Stimulated activated naive CD8-positive, alpha-beta T cell treated with anti-CD3 and anti-CD28 coated beads, Interleukin-15, amount 100 ng/mL, for 72 hours (primary cell): ENCODE results near the gene PRKD2.
"Not testable (repeated sequence)": the region's sequence is repeated elsewhere in the genome, so short reads cannot be mapped to it uniquely, and the experiment has no call there.

ENCODE experiments used
- ATAC-seq: fragments of 150-1000 bp; cut with Tn5 transposase; 2 replicates; pipeline ENCODE4 v1.10.0; 2021; ENCODE audit warnings: mild to moderate bottlenecking, moderate library complexity
- DNase-seq, 2 donors: peaks; one replicate each; pipeline ENCODE4 v3.0.0; 2021 to 2022
- H3K27ac Mint-ChIP-seq, 2 donors: one replicate each; pipeline ENCODE4 v1.8.0; 2022; ENCODE audit warnings: mild to moderate bottlenecking in 2 of 2, mixed read lengths in 2 of 2, moderate library complexity in 2 of 2
- H3K27me3 Mint-ChIP-seq: one replicate; pipeline ENCODE4 v1.8.0; 2022; ENCODE audit warnings: mixed read lengths
- H3K4me1 Mint-ChIP-seq: one replicate; pipeline ENCODE4 v1.8.0; 2022; ENCODE audit warnings: mild to moderate bottlenecking, mixed read lengths
- H3K4me3 Mint-ChIP-seq, 2 donors: one replicate each; pipeline ENCODE4 v1.8.0; 2022; ENCODE audit warnings: mild to moderate bottlenecking in 2 of 2, mixed read lengths in 2 of 2, moderate library complexity in 1 of 2
- H3K9me3 Mint-ChIP-seq, 2 donors: one replicate each; pipeline ENCODE4 v1.8.0; 2022; ENCODE audit warnings: mixed read lengths in 2 of 2

PRKD2 gene

DNA sequence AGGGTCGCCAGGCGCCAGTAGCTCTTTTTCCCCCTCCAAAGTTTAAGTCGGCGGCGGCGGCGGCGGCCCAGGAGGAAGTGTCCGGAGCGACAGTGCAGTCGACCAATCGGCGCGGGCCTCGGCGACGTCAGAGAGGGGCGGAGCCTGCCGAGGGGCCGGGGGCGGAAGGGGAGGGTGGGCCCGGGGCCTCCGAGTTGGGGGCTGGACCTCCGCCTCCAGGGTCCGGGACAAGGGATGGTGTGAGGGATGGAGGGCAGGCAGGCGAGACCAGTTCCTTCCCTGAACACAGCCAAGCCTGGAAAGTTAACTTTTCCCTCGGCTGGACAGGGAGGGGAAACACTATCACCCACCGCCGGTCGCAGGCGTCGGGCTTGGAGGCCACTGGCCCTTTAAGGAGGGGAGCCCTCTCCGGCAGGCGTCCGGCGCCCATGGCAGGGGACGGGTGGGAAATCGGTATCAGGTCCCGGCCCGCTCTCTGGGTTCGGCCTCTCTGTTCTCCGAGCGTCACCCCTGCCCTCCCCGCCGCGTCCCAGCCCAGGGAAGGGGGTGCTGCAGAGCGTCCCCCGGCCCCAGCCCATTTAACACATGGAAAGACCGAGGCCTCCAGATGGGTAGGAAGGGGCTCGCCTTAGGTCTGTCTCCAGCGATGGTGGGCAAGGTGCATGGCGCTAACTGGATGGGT, at the start of gene PRKD2:
Gene PRKD2, minus strand, starts transcription at position 81 of the 682 bp plus-strand sequence. CDS start 744 bp downstream, outside the sequence.
- peak; percentile 85 to 87 for DNase-seq
- H3K27ac Mint-ChIP-seq, result peak within 1 kb of the TSS; percentile 97 to 98
- H3K9me3 Mint-ChIP-seq, result no peaks in the 10 kb centered on the region
- peaks cover 78% of the 10 kb centered on the region for H3K4me1 Mint-ChIP-seq
- peak; percentile 69 for ATAC-seq
- H3K27me3 Mint-ChIP-seq, result no peaks in the 10 kb centered on the region
- H3K4me3 Mint-ChIP-seq, result peak within 1 kb of the TSS; percentile 95 to 98

DNA sequence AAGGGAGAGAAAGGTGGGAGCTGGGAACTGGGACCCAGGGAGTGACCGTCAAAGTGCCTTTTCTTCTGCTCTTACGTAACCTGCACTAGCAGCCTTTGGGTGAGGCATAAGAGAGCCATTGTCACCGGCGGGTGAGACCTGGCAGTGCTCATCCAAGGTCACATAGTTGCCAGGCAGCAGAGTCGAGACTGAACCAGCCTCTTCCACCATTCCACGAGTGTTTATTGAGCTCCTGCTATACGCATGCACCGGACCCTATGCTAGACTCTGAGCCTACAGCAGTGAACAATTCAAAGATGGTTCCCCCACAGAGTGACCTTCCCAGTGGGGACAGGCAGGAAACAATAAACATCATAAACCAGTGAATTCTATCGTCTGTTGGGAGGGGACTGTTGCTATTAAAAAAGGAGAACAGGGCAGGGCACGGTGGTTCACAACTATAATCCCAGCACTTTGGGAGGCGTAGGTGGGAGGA, 47.9 kb upstream of the PRKD2 start:
- no peaks in the 10 kb centered on the region for H3K9me3 Mint-ChIP-seq
- peak overlapping the region in 1 of 2 donors; percentile 8 for H3K27ac Mint-ChIP-seq
- no peak overlapping the region for H3K4me3 Mint-ChIP-seq
- no peak for ATAC-seq
- DNase-seq, result no peak
- peaks cover 7% of the 10 kb centered on the region for H3K4me1 Mint-ChIP-seq
- H3K27me3 Mint-ChIP-seq, result no peaks in the 10 kb centered on the region

DNA sequence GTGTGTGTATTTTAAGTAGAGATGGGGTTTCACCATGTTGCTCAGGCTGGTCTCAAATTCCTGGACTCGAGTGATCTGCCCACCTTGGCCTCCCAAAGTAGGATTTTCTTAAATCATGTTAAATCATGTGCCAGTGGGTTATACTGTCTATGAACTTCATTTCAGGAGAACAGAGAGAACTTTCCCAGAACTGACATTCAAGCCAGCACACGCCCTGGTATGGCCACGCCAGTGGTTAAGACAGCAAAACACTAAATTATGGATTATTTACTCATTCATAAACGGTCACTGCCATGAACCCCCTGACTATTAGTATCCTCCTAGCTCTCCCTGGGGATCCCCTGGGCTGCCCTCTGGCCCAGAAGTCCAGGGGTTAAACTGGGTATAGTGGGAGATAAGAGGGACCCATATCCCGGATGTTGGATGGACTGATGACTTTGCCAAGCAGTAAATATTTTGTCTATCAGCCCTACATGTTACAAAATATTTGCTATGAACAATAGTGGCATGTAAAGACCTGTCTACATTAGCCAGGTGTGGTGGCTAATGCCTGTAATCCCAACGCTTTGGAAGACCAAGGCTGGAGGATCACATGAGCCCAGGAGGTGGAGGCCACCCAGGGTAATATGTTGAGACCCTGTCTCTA, 45.5 kb upstream of the PRKD2 start:
- no peak overlapping the region for H3K4me3 Mint-ChIP-seq
- DNase-seq, result no peak
- H3K9me3 Mint-ChIP-seq, result no peaks in the 10 kb centered on the region
- H3K4me1 Mint-ChIP-seq, result peaks cover 12% of the 10 kb centered on the region
- ATAC-seq, result no peak
- no peak overlapping the region for H3K27ac Mint-ChIP-seq
- no peaks in the 10 kb centered on the region for H3K27me3 Mint-ChIP-seq

DNA sequence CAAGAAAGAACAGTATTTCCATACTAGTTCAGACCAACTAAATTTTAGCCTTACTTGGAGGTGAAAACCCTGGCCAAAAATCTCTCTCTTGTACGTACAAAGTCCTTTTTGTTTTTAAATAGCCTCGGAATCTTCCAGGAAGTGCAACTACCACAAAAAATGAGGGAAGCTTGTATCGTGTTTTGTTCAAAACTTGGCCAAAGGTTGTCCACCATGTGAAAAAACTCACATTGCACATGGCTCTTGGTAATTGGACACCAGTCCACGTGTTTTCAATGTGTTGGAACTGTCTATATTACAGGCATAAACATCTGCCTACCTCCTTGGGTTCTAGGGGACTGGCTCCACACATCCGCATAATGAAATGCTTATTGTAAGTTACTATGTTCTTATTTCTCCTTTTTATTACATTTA, 44.5 kb upstream of the PRKD2 start:
- Mint-ChIP-seq H3K4me1 (peaks cover 16% of the 10 kb centered on the region), H3K27ac (no peak overlapping the region), H3K9me3 (no peaks in the 10 kb centered on the region), H3K27me3 (no peaks in the 10 kb centered on the region), H3K4me3 (no peak overlapping the region)
- no peak for DNase-seq
- ATAC-seq, result no peak

DNA sequence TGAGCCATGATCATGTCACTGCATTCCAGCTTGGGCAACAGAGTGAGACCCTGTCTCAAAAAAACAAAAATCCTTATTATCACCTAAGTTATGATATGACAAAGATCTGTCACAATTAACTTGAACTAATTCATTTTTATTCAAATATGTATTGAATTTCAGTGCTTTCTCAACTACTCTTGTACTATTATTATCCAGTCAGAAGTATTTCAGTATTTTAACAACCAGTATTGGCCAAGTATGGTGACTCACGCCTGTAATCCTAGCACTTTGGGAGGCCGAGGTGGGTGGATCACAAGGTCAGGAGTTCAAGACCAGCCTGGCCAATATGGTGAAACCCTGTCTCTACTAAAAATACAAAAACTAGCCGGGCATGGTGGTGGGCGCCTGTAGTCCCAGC, 44.0 kb upstream of the PRKD2 start:
- not testable (repeated sequence) for H3K9me3 Mint-ChIP-seq, ATAC-seq, H3K27me3 Mint-ChIP-seq, H3K4me3 Mint-ChIP-seq, H3K27ac Mint-ChIP-seq, DNase-seq
- peaks cover 16% of the 10 kb centered on the region for H3K4me1 Mint-ChIP-seq

DNA sequence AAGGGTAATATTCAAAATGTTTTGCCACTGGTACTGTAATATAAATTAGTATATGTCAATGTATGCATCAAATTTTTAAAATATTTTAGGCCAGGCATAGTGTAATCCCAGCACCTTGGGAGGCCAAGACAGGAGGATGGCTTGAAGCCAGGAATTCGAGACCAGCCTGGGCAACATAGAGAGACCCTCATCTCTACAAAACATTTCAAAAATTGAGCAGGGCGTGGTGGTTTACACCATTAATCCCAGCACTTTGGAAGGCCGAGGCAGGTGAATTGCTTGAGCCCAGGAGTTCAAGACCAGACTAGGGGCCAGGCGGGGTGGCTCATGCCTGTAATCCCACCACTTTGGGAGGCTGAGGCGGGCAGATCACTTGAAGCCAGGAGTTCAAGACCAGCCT, 43.4 kb upstream of the PRKD2 start:
- Mint-ChIP-seq H3K4me3 (no peak overlapping the region), H3K27me3 (no peaks in the 10 kb centered on the region), H3K27ac (no peak overlapping the region), H3K9me3 (no peaks in the 10 kb centered on the region), H3K4me1 (peaks cover 16% of the 10 kb centered on the region)
- ATAC-seq (no peak), DNase-seq (no peak)

DNA sequence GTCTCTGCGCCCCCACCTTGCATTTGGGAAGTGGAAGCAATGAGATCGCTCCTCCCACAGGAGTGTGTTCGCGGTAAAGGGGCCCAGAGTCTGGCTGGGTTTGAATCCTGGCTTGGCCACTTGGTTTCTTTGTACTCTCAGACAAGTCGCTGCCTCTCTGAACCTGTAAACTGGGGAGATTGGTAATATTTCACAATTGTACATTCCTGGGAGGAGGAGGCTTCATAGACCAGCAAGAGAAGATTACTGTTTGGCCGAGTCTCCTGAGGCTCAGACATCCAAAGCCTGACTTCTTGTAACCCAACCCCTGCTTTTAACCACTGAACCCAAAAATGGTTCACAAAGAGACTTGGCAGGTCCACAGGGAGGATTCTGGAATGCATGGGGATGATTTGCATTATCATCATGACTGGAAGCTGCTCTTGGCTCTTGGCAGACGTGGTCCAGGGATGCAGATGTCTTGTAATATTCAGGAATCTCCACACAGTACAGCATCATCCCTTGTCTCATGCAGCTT, 43.0 kb upstream of the PRKD2 start:
- ATAC-seq, result no peak
- peaks cover 16% of the 10 kb centered on the region for H3K4me1 Mint-ChIP-seq
- no peak overlapping the region for H3K4me3 Mint-ChIP-seq
- no peak overlapping the region for H3K27ac Mint-ChIP-seq
- DNase-seq, result no peak
- H3K27me3 Mint-ChIP-seq, result no peaks in the 10 kb centered on the region
- H3K9me3 Mint-ChIP-seq, result no peaks in the 10 kb centered on the region

DNA sequence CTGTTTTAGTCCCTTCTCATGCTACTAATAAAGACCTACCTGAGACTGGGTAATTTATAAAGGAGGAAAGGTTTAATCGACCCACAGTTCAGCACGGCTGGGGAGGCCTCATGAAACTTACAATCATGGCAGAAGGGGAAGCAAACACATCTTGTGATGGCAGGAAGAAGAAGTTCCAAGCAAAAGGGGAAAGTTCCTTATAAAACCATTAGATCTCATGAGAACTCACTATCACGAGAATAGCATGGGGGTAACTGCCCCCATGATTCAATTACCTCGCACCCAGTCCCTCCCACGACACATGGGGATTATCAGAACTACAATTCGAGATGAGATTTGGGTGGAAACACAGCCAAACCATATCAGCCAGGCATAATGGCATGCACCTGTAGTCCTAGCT, 42.3 kb upstream of the PRKD2 start:
- Mint-ChIP-seq H3K4me1 (peaks cover 16% of the 10 kb centered on the region), H3K4me3 (no peak overlapping the region), H3K27me3 (no peaks in the 10 kb centered on the region), H3K9me3 (no peaks in the 10 kb centered on the region), H3K27ac (peak overlapping the region in 1 of 2 donors; percentile 34)
- DNase-seq, result no peak
- no peak for ATAC-seq

DNA sequence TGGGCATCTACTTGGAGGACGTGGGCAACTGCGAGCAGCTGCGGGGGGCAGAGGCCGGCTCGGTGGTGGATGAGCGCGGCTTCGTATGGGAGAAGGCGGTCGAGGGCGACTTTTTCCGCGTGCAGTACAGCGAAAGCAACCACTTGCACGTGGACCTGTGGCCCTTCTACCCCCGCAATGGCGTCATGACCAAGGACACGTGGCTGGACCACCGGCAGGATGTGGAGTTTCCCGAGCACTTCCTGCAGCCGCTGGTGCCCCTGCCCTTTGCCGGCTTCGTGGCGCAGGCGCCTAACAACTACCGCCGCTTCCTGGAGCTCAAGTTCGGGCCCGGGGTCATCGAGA, 39.6 kb upstream of the PRKD2 start:
- Mint-ChIP-seq H3K27me3 (no peaks in the 10 kb centered on the region), H3K4me3 (no peak overlapping the region), H3K9me3 (no peaks in the 10 kb centered on the region), H3K4me1 (peaks cover 25% of the 10 kb centered on the region), H3K27ac (peak overlapping the region in 1 of 2 donors; percentile 12)
- no peak for ATAC-seq
- DNase-seq, result no peak

DNA sequence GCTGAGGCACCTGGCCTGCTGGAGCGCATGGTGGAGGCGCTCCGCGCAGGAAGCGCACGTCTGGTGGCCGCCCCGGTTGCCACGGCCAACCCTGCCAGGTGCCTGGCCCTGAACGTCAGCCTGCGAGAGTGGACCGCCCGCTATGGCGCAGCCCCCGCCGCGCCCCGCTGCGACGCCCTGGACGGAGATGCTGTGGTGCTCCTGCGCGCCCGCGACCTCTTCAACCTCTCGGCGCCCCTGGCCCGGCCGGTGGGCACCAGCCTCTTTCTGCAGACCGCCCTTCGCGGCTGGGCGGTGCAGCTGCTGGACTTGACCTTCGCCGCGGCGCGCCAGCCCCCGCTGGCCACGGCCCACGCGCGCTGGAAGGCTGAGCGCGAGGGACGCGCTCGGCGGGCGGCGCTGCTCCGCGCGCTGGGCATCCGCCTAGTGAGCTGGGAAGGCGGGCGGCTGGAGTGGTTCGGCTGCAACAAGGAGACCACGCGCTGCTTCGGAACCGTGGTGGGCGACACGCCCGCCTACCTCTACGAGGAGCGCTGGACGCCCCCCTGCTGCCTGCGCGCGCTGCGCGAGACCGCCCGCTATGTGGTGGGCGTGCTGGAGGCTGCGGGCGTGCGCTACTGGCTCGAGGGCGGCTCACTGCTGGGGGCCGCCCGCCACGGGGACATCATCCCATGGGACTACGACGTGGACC, 39.1 kb upstream of the PRKD2 start:
- no peak for DNase-seq
- H3K27ac Mint-ChIP-seq, result no peak overlapping the region
- no peak overlapping the region for H3K4me3 Mint-ChIP-seq
- peaks cover 25% of the 10 kb centered on the region for H3K4me1 Mint-ChIP-seq
- peak; percentile 26 for ATAC-seq
- H3K9me3 Mint-ChIP-seq, result no peaks in the 10 kb centered on the region
- no peaks in the 10 kb centered on the region for H3K27me3 Mint-ChIP-seq

DNA sequence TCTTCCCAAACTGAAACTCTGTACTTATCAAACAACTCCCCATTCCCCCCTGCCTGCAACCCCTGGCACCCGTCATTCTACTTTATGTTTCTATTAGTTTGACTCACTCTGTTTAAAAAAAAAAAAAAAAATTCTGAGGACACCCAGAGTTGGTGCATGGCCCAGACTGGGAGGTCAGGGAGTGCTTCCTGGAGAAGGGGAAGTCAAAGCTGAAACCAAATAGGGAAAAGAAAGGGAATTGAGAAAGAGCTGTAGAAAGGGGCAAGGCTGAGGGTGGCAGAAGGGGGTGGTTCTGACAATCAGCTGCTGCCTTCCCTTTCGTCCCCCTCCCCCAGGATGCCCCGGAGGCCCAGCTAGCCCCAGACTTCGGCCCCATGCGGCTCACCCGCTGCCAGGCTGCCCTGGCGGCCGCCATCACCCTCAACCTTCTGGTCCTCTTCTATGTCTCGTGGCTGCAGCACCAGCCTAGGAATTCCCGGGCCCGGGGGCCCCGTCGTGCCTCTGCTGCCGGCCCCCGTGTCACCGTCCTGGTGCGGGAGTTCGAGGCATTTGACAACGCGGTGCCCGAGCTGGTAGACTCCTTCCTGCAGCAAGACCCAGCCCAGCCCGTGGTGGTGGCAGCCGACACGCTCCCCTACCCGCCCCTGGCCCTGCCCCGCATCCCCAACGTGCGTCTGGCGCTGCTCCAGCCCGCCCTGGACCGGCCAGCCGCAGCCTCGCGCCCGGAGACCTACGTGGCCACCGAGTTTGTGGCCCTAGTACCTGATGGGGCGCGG, 38.4 kb upstream of the PRKD2 start:
- Mint-ChIP-seq H3K4me3 (no peak overlapping the region), H3K27me3 (no peaks in the 10 kb centered on the region), H3K4me1 (peaks cover 25% of the 10 kb centered on the region), H3K27ac (no peak overlapping the region), H3K9me3 (no peaks in the 10 kb centered on the region)
- ATAC-seq, result no peak
- no peak for DNase-seq

DNA sequence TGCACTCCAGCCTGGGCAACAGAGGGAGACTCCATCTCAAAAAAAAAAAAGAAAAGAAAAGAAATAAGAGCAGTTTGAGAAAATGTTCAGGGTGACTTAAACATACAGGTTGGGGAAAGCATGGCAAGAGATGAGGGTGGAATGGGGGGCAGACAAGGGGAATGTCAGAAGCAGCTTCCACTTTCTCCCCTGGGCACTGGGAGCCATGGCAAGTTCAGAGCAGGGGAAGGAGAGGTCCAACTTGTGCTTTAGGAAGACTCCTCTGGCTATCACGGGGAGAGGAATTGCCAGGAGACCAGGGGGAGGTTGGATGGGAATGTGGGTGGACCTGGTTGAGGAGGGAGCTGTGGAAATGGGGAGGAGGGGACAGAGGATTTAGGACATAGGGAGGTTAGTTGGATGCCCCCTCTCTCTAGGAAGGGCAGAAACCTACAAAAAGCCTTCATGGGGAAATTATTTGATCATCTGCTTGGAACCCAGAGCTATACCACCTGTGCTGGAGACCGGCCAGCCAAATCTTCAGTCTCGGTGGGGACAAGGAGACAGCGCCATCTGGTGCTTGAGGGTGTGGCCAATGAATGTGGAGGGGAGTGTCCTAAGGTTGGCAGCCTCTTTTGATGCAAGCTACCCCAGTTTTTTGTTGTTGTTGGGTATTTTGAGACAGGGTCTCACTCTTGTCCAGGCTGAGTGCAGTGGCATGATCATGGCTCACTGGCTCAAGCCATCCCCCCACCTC, 36.7 kb upstream of the PRKD2 start:
- no peaks in the 10 kb centered on the region for H3K27me3 Mint-ChIP-seq
- H3K27ac Mint-ChIP-seq, result peak overlapping the region in 1 of 2 donors; percentile 27
- peaks cover 28% of the 10 kb centered on the region for H3K4me1 Mint-ChIP-seq
- ATAC-seq (peak; percentile 86), DNase-seq (peak; percentile 64 to 71)
- no peak overlapping the region for H3K4me3 Mint-ChIP-seq
- no peaks in the 10 kb centered on the region for H3K9me3 Mint-ChIP-seq

DNA sequence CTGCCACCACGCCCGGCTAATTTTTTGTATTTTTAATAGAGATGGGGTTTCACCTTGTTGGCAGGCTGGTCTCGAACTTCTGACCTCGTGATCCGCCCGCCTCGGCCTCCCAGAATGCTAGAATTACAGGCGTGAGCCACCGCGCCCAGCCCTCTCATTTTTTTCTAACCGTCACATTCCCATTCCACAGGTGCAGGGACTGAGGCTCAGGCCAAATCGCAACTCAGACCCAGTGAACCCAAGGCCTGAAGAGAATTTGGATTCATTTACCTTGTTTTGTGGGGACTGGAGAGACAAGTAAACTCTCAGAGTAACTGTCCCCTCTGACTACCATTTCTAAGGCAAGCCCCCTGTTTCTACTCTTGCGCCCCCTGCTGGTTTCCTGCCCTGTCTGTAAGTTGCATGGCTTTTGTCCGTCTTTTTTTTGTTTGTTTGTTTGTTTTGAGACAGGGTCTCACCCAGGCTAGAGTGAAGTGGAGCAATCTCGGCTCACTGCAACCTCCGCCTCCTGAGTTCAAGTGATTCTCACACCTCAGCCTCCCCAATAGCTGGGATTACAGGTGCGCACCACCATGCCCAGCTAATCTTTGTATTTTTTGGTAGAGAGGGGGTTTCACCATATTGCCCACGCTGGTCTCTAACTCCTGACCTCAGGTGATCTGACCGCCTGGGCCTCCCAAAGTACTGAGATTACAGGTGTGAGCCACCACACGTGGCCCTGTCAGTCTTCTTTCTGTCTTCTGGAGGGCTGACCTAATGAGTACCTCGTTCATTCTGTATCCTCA, 31.6 kb upstream of the PRKD2 start:
- no peak for ATAC-seq
- Mint-ChIP-seq H3K4me1 (peaks cover 51% of the 10 kb centered on the region), H3K9me3 (no peaks in the 10 kb centered on the region), H3K27ac (peak overlapping the region; percentile 27 to 65), H3K27me3 (no peaks in the 10 kb centered on the region), H3K4me3 (peak overlapping the region in 1 of 2 donors; percentile 47)
- DNase-seq, result peak; percentile 62 to 70
